Measurements from ENCODE around the gene PHF13. TPM values are rescaled to one million over a fixed set of nuclear protein-coding genes. Genes with fewer than 3 reads are reported as not detected.

Gene PHF13
- total and polyA plus RNA-seq, 2 donors (not counting 3 experiments of a cell fraction or from before 2014, with no cell fraction given), result 5.6 to 18.6 TPM

GRCh38 chr1:6592441-6592840 is 21.1 kb upstream of the PHF13 start:
- BruUV-seq (replicated peaks), result TSS peak; percentile 1
- Histone ChIP-seq H3K9ac (replicated peaks; ENCODE audit: extremely low read depth, insufficient read depth, low read length) (no peak overlapping the region), H3K9me3 (replicated peaks; ENCODE audit: control insufficient read depth, insufficient read depth, low read length) (no peaks in the 10 kb centered on the region), H3K4me1 (ENCODE audit: control insufficient read depth, extremely low read depth, insufficient read depth, low read length) (no peaks in the 10 kb centered on the region), H3K9me1 (replicated peaks; ENCODE audit: control insufficient read depth, extremely low read depth, insufficient read depth, low read length) (no peaks in the 10 kb centered on the region), H3K36me3 (ENCODE audit: control insufficient read depth in 2 of 2, extremely low read depth in 1 of 2, insufficient read depth in 2 of 2, low read length in 2 of 2) (peaks cover 4 to 48% of the 10 kb centered on the region in 2 experiments), H3K79me2 (ENCODE audit: control insufficient read depth, insufficient read depth, low read length) (peaks cover 16% of the 10 kb centered on the region), H2AFZ (ENCODE audit: low read depth, low read length) (no peak overlapping the region), H3K27ac (ENCODE audit: insufficient read depth, low read depth, low read length) (no peak overlapping the region), H3K27me3 (ENCODE audit: control insufficient read depth in 2 of 2, insufficient read depth in 2 of 2, low read length in 2 of 2) (no peaks in the 10 kb centered on the region), H4K20me1 (replicated peaks; ENCODE audit: control insufficient read depth, extremely low read depth, insufficient read depth, low read length) (no peaks in the 10 kb centered on the region), H3K4me3 (replicated peaks in 1 of 3; ENCODE audit: insufficient read depth in 1 of 3, low read depth in 1 of 3, low read length in 3 of 3) (no peak overlapping the region), H3K4me2 (ENCODE audit: insufficient read depth, low read length) (no peak overlapping the region)
- CTCF ChIA-PET, result no interaction called here
- intact Hi-C loops (cut with micrococcal nuclease) (no loop called here), dilution Hi-C loops (cut with MboI; ENCODE audit: extremely low pct_ligation_motif_present, low sequenced_read_pairs) (no loop called here)
- FAIRE-seq, result no peak
- no peak for DNase-seq (ENCODE audit: low read depth, low spot score)
- no peak for TF ChIP-seq POLR2AphosphoS5 (IDR thresholded peaks at IDR 0.05; ENCODE audit: insufficient read depth, low read depth, low read length)
- TF ChIP-seq POLR2A (IDR thresholded peaks at IDR 0.05; ENCODE audit: low read depth, low read length), result peak; percentile 4
- POLR2A ChIA-PET, result no interaction called here

- ChIA-PET CTCF (no interaction called here), POLR2A (no interaction called here)
- no peak overlapping the region for H3K9ac ChIP-seq (replicated peaks; ENCODE audit: extremely low read depth, insufficient read depth, low read length)
- H3K4me2 ChIP-seq (ENCODE audit: insufficient read depth, low read length), result no peak overlapping the region
- no peak for TF ChIP-seq JUN (IDR thresholded peaks at IDR 0.05; ENCODE audit: borderline replicate concordance, insufficient read depth, insufficient read length, low read depth)
- no peak for TF ChIP-seq CTCF (IDR thresholded peaks at IDR 0.05; ENCODE audit: extremely low read depth in 1 of 2, insufficient read depth in 1 of 2, low read depth in 1 of 2, low read length in 2 of 2)
- no peak for TF ChIP-seq MAX (IDR thresholded peaks at IDR 0.05; ENCODE audit: insufficient read depth, insufficient read length)
- no peak for TF ChIP-seq EZH2 (IDR thresholded peaks at IDR 0.05; ENCODE audit: borderline replicate concordance, low read depth, low read length, severe bottlenecking)
- no peak for TF ChIP-seq FOS (IDR thresholded peaks at IDR 0.05; ENCODE audit: borderline replicate concordance, insufficient read depth, low read length)
- no peak for TF ChIP-seq MYC (IDR thresholded peaks at IDR 0.05; ENCODE audit: low read depth, low read length)
- TF ChIP-seq POLR2A (IDR thresholded peaks at IDR 0.05; ENCODE audit: low read depth, low read length), result no peak
- TF ChIP-seq GATA2 (IDR thresholded peaks at IDR 0.05; ENCODE audit: insufficient read depth, insufficient read length, low read depth, low read length), result no peak
- no peak for TF ChIP-seq POLR2AphosphoS5 (IDR thresholded peaks at IDR 0.05; ENCODE audit: insufficient read depth, low read depth, low read length)
- no peaks in the 10 kb centered on the region for H4K20me1 ChIP-seq (replicated peaks; ENCODE audit: control insufficient read depth, extremely low read depth, insufficient read depth, low read length)
- no peak overlapping the region for H2AFZ ChIP-seq (ENCODE audit: low read depth, low read length)
- no peak overlapping the region for H3K27ac ChIP-seq (ENCODE audit: insufficient read depth, low read depth, low read length)
- DNase-seq (ENCODE audit: low read depth, low spot score), result no peak
- intact Hi-C loops (cut with micrococcal nuclease) (no loop called here), dilution Hi-C loops (cut with MboI; ENCODE audit: extremely low pct_ligation_motif_present, low sequenced_read_pairs) (no loop called here)
- FAIRE-seq, result no peak
- H3K4me1 ChIP-seq (ENCODE audit: control insufficient read depth, extremely low read depth, insufficient read depth, low read length), result no peaks in the 10 kb centered on the region
- H3K79me2 ChIP-seq (ENCODE audit: control insufficient read depth, insufficient read depth, low read length), result peaks cover 22% of the 10 kb centered on the region
- H3K9me3 ChIP-seq (replicated peaks; ENCODE audit: control insufficient read depth, insufficient read depth, low read length), result no peaks in the 10 kb centered on the region
- no peak overlapping the region for H3K4me3 ChIP-seq (replicated peaks in 1 of 3; ENCODE audit: insufficient read depth in 1 of 3, low read depth in 1 of 3, low read length in 3 of 3)
- H3K36me3 ChIP-seq (ENCODE audit: control insufficient read depth in 2 of 2, extremely low read depth in 1 of 2, insufficient read depth in 2 of 2, low read length in 2 of 2), result peaks cover 6 to 51% of the 10 kb centered on the region in 2 experiments
- no peaks in the 10 kb centered on the region for H3K9me1 ChIP-seq (replicated peaks; ENCODE audit: control insufficient read depth, extremely low read depth, insufficient read depth, low read length)
- H3K27me3 ChIP-seq (ENCODE audit: control insufficient read depth in 2 of 2, insufficient read depth in 2 of 2, low read length in 2 of 2), result no peaks in the 10 kb centered on the region
- BruUV-seq (replicated peaks), result no TSS peak
These were observed 20.5 kb upstream of the PHF13 start for GRCh38 chr1:6592865-6593593.
